GM19467 (cell line): ENCODE data around the gene ASTE1.
"Not testable (repeated sequence)": the region's sequence is repeated elsewhere in the genome, so short reads cannot be mapped to it uniquely, and the experiment has no call there.

Experiments
- ATAC-seq: cut with Tn5 transposase; IDR thresholded peaks from one replicate; pipeline ENCODE4 v1.9.1; 2021; ENCODE audit warnings: mild to moderate bottlenecking, moderate library complexity; ENCODE audit not compliant: unreplicated experiment

Gene ASTE1

DNA sequence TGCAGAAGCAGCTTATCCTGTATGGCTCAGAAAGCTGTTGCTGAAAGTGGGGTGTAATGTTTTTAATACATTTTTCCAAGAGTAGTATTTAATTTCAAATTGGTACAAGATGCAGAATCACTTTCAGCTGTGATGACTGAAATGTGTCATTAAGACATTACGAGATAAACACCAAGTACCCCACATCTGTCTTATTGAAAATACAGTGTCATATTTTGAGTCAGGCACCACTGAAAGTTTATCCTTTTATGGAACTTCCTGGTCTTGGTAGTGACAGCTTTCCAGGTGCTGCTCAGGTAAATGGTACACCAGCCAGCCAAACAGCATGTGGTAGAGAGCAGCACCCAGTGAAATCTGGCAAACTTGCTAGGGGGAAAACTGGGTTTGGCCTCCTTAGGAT, 16.9 kb downstream of the ASTE1 start:
- ATAC-seq = no peak

DNA sequence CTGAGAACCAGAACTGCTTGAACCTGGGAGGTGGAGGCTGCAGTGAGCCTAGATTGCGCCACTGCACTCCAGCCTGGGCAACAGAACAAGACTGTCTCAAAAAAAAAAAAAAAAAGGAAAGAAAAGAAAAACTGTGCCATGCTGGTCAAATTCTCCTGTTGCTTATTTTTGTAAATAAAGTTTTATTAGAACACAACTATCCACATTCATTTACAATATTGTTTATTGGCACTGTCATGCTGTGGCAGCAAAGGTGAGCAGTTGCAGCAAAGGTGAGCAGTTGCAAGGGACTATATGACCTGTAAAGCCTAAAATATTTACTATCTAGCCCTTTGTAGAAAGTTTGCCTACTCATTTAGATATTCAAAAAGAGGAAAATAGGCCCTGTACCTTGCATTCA, 18.3 kb downstream of the ASTE1 start:
- ATAC-seq = no peak

DNA sequence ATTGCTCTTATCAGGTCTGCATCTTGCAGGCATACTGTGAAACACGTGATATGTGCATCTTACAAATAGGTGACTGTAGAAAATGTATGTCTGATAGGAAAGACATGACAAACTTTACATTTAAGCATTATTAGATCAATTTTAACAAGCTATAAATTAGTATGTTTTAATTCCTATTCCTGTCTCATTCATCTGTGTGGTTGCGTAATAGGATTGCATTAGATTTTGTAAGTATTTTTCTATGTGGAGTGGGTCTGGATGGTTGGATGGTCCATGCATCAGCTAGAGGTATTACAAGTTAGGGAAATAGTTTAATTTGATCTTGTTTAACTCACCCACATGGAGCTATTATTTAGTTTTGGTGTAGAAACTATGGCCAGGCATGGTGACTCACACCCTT, 18.8 kb downstream of the ASTE1 start:
- no peak for ATAC-seq

DNA sequence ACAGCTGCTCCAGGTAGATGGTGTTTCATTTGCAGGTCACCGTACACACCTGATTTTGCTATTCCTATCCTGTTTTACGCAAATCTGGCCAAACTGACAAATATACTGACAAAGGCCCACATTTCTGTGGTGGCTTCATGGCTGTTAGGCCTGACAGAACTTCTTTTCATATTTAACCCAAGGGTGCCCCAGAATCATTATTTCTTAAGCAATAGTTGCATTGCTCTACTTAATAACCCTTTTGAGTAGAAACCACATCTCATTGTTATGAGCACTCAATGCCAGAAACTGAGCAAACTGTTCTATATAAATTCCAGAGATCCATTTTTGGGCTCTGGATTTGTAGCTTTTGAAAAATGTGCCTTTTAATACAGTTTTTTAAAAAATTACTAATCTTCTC, 19.4 kb downstream of the ASTE1 start:
- no peak for ATAC-seq

DNA sequence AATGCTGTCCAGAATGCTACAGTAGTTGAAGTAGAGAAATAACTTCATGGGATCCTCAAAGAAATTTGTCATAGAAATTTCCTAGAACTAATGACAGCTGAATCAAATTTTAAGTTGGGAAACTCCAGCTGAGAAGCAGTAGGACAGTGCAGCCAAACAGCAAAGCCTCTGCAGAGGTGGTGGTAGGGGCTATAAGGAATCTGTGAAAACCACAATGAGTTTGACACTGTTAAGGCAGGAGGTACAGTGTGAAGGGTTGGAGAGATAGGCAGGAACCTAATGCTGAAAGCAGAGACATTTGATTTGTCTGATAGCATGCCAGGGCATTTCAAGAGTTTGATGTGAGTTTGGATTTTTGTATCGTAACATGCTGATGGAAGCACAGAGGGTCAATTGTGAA, 22.0 kb downstream of the ASTE1 start:
- no peak for ATAC-seq

DNA sequence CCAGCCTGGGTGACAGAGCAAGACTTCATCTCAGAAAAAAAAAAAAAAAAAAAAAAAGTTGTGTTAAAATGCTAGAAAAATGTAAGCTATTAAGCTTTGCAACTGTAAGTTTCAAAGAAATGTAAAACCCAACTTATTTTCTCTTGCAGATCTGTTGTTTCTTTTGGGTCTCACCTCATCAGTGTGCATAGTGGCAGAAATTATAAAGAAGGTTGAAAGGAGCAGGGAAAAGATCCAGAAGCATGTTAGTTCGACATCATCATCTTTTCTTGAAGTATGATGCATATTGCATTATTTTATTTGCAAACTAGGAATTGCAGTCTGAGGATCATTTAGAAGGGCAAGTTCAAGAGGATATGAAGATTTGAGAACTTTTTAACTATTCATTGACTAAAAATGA, 25.6 kb downstream of the ASTE1 start:
- ATAC-seq = no peak

DNA sequence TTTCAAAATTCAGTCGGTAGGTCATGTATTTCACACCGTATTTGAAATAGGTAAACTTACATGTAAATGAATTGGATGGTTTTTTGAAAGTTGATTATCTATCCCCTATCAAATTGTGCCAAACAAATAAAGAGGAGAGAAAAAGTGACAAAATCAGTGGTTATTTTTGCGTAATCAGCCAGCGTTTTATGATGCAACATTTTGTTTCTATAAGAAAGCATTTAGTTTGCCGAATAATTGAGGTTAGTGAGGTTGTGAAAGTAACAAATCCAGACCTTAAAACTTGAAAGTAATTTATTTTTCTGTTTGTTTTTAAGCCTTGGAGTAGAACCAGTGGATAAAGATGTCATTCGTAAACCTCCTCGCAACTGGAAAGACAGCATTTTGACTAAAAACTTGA, 29.3 kb downstream of the ASTE1 start:
- no peak for ATAC-seq

DNA sequence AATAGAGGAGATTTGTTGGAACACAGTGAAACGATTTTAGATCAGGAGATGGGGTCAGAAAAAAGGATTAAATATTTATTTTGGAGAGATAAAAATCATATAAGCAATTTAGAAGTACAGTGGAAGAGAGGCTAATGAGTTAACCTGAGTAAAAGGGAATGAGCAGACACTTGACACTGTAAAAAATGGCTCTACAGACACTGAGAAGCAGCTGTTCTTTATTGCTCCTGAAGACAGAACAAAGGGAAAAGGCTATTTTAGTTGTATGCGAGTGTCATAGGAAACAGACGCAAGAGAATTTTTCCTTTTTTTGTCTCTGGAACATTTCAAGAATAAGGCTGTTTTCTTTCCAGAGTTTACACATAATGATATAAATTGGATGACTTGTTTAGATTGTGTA, 34.3 kb downstream of the ASTE1 start:
- ATAC-seq = no peak

DNA sequence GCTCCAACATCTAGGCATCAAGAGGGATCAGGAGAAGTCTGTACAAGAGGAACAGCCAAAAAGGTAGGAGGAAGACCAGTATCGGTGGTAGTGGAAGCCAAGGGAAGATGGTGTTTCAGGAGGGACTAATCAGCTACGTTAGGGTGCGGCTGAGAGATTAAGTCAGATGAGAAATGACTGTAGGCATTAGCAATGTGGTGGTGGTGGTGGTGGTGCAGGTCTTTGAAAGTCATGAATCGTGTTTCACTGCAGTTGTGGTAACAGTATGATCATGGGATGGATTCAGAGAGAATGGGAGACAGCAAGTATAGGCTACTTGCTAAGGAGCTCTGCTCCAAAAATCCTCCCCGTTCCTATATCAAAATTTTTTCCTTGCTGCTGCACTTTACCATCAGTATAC, 35.5 kb downstream of the ASTE1 start:
- no peak for ATAC-seq

DNA sequence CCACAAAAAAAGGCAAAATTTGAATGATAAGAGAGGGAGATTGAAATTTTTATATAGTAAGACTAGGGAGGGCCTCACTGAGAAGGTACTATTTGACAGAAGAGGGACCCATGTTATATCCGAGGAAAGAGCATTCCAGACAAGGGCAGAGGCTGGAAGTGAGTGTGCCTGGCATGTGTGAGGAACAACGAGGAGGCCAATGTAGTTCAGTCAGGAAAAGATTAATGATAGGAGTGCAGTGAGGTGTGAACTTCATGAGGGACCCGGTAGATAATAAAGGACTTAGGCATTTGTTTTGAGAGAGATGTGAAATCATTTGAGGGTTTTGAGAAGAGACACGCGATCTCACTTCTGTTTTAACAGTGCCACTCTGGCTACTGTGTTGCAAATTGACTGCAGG, 36.3 kb downstream of the ASTE1 start:
- ATAC-seq = no peak

DNA sequence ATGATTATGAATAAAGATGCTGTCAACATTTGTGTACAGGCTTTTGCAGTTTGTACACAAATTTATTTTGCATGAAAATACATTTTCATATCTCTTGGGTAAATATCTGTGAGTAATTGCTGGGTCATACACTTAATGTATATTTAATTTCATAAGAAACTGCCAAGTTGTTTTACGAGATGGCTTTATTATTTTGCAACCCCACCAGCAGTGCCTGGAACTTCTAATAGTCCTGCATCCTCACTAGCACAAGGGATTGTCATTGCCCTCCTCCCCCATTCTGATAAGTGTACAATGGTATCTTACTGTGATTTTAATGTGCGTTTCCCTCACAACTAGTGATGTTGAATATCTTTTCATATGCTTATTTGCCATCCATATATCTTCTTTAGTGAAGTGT, 45.2 kb downstream of the ASTE1 start:
- no peak for ATAC-seq

DNA sequence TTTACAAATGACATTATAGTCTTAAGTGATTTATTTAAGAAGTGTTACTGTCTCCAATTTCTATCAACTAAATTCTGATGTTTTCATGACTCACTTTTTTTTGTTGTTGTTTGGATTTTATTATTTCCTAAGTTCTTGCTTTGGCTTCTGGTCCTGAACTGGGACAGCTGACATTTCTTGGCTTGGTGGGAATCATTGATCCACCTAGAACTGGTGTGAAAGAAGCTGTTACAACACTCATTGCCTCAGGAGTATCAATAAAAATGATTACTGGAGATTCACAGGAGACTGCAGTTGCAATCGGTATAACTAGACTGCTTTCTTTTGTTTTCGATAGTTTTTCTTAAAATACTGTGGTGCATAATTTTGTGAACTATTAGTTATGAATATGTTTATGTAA, 47.5 kb downstream of the ASTE1 start:
- ATAC-seq = no peak

DNA sequence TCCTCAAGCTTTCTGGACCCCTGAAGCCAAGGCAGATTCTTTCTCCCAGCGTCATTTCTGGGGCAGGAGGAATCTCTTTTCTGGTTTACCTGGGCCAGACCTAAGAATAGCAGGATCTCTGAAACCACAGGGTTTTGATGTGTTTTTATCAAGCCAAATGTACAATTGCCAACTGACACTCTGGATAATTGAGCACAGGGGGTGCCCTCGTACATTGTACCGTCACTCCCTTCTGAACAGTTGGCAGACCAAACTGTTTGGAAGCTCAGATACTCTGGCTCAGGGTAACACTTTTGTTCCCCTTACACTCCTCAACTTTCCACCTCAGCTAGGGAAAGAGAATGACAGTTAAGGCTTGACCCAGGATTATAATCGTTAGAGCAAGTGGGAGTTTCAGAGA, 49.9 kb downstream of the ASTE1 start:
- no peak for ATAC-seq

DNA sequence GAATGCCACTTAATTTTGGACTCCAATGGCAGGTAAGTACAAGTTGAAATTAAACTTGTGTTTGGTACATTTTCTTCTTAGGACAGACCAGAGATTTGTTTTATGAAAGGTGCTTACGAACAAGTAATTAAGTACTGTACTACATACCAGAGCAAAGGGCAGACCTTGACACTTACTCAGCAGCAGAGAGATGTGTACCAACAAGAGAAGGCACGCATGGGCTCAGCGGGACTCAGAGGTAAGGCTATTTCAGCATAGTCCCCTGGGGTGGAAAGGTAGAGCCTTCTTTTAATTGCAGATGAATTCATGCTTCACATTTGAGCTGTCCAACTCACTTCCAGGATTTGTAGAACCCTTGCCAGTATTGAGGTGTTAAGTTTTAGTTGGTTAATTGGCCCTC, 51.4 kb downstream of the ASTE1 start:
- ATAC-seq = no peak

DNA sequence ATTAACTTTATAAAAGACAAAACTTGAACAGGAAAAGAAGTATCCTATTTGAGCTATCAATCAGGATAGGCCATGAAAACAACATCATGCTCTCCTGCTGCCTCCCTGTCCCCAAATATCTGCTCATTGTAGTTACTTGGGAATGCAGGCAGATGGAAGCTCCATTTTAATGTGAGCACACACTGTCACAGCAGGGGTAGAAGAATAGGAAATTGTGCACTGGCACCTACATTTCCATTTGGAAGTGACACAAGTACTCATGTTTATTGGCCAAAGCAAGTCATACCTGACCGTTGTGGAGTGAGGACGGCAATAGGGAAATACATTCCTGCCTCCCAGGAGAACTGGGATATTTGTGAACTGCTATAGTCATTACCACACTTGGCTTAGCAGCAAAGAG, 52.4 kb downstream of the ASTE1 start:
- ATAC-seq = no peak

DNA sequence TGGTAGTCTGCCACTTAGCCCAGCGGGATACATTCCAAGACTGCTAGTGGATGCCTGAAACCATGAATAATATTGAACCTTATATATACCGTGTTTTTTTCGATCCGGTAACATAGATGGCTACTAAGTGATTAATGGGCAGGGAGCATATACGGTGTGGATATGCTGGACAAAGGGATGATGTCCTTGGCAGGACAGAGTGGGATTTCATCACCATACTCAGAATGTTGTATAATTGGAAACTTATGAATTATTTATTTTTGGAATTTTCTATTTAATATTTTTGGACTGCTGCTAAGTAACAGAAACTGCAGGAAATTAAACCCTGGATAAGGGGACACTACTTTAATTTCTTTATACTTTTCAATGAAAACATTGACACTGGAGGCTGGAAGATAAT, 53.2 kb downstream of the ASTE1 start:
- ATAC-seq = no peak

DNA sequence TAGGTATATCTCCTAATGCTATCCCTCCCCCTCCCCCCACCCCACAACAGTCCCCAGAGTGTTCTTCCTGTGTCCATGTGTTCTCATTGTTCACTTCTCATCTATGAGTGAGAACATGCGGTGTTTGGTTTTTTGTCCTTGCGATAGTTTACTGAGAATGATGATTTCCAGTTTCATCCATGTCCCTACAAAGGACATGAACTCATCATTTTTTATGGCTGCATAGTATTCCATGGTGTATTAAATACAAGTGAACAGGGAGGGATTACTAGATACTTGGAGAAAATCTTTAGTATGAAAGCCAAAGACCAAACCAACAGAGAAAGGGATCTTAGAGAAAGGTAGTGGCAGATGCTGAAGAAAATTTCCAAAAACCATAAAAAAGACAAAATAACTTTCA, 54.0 kb downstream of the ASTE1 start:
- ATAC-seq = not testable (repeated sequence)

DNA sequence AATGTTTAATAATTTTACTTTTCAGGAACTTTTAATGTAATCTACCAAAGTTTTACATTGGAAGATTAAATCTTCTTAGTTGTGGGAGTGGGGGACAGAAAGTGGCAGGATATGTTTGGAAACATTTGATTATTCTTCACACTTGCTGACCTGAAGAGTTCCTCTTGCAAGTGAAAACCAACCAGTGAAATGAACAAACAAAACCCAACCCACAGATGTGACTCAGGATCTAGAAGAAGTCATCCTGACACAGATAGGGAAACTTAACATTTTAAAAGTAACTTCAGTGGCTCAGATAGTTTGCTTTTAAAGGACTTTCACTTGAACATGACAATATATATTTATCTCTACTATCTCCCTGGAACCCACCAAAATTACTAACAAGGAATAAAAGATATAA, 55.4 kb downstream of the ASTE1 start:
- no peak for ATAC-seq

DNA sequence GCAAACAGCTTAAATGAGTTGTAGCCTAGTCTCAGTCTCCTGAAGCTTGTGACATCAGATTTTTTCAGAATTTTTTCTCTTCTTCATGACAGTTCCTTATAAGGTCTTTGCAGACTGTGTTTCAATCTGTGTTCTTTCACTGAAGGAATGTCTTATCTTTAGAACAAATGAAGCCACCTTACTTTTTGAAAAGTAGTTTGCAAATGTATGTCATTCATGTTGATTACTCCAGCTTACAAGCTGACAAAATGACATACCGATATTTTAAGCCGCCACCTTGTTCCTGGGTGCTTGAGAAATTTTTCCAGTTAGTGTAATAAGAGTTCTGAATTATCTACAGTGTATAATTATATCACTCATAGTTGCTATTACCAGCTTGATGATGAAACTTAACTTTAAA, 57.0 kb downstream of the ASTE1 start:
- no peak for ATAC-seq

DNA sequence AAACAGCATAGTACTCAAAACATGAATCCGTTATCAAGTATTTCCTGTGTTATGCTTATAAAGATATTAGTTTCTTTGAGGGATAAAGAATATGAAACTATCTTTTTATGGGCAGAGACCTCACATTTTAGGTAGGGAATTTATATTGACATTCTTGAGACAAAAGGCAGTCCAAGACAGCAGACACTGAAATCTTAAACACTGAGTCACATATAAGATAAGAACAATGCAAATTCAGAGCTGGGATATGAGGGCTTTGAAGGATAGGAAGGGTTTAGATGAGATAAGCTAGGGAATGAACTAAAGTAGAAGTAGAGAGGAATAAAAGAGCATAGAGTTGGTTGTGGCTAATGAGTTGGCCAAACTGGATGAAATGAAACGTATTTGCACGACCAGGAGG, 58.4 kb downstream of the ASTE1 start:
- ATAC-seq = no peak

DNA sequence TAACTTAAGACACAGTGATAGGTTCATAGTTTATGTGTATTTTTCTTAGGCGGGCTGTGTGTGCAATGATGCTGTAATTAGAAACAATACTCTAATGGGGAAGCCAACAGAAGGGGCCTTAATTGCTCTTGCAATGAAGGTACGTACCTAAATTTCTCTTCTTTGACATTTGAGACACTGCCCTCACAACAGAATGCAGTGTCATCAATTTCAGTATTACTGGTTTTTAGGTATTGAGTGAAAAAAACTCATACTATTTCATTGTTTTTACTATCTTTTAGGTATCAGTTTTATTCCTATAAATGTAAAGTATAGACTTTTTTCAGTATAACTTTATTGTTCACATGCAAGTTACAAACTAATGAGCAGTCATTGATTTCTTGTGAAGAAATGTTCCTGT, 59.3 kb downstream of the ASTE1 start:
- no peak for ATAC-seq

DNA sequence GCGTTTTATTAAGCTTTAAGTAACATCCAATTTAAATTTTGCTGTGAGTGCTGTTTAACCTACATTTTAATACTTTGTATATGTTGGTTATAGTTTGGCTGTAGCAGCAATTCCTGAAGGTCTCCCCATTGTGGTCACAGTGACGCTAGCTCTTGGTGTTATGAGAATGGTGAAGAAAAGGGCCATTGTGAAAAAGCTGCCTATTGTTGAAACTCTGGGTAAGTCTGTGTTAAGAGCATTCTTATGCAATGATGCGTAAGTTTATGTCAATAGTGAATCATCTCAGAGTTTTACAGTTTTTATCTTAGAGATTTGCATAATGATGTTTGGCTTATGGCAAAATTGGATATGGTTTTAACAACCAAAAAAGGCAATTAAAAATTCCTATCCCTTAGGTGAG, 62.7 kb downstream of the ASTE1 start:
- no peak for ATAC-seq
